Esophagus (tissue), 2 donors: ENCODE data around the gene DYSF. TPM values are rescaled to one million over a fixed set of nuclear protein-coding genes. Genes with fewer than 3 reads are reported as not detected.

ENCODE experiments used
- H3K27ac ChIP-seq, 2 donors: one replicate each; pipeline ENCODE4 v1.5.1; 2013; ENCODE audit warnings: low read depth in 2 of 2, mild to moderate bottlenecking in 2 of 2, inconsistent platforms in 1 of 2, low read length in 1 of 2, moderate library complexity in 1 of 2
- H3K27me3 ChIP-seq, 2 donors: one replicate each; pipeline ENCODE4 v1.6.1; 2013; ENCODE audit warnings: low read length in 2 of 2, control low read depth in 1 of 2, mild to moderate bottlenecking in 1 of 2; ENCODE audit not compliant: insufficient read depth in 2 of 2, control insufficient read depth in 1 of 2
- H3K36me3 ChIP-seq, 2 donors: one replicate each; pipeline ENCODE4 v1.6.1; 2013; ENCODE audit warnings: low read length in 1 of 2; ENCODE audit not compliant: control insufficient read depth in 2 of 2, insufficient read depth in 2 of 2
- H3K4me1 ChIP-seq, 2 donors: one replicate each; pipeline ENCODE4 v1.6.1; 2013; ENCODE audit warnings: low read length in 1 of 2; ENCODE audit not compliant: control insufficient read depth in 2 of 2, insufficient read depth in 2 of 2
- H3K4me3 ChIP-seq, 2 donors: one replicate each; pipeline ENCODE4 v1.5.1; 2013; ENCODE audit warnings: low read length in 2 of 2, mild to moderate bottlenecking in 2 of 2, low read depth in 1 of 2, moderate library complexity in 1 of 2
- H3K9me3 ChIP-seq, 2 donors: one replicate each; pipeline ENCODE4 v1.6.1; 2013; ENCODE audit warnings: mild to moderate bottlenecking in 2 of 2, low read depth in 1 of 2, low read length in 1 of 2, moderate library complexity in 1 of 2; ENCODE audit not compliant: control insufficient read depth in 2 of 2, insufficient read depth in 1 of 2
- WGBS, 2 donors: extraction: QIAGEN DNeasy Blood & Tissue Kit; methylation state at CpG; one replicate each; pipeline ENCODE4 v1.1.7; 2013; 5-methylcytosine and 5-hydroxymethylcytosine counted together
- polyA plus RNA-seq, 2 donors: library from polyadenylated mRNA; stranded (reverse); fragments of 200-250 nt; gene quantifications; one replicate each; pipeline ENCODE4 v1.2.3, GENCODE V29; 2013
- donor health status: healthy with polysubstance abuse.
- donor health status: Bipolar disorder and iron deficiency.

The DYSF gene
- polyA plus RNA-seq, 2 donors, result 1.8 to 2.6 TPM

GRCh38 chr2:71668326-71669057 is 215.1 kb downstream of the DYSF start:
- Histone ChIP-seq H3K4me3 (no peak overlapping the region), H3K27ac (no peak overlapping the region), H3K36me3 (no peaks in the 10 kb centered on the region), H3K4me1 (no peaks in the 10 kb centered on the region), H3K9me3 (peaks cover 0 to 3% of the 10 kb centered on the region in 2 donors), H3K27me3 (no peaks in the 10 kb centered on the region)
- WGBS, 2 donors, result 83 to 88% methylated on average over 17 of the region's 17 CpGs

- H3K4me3 ChIP-seq, result no peak overlapping the region
- H3K4me1 ChIP-seq, result no peaks in the 10 kb centered on the region
- no peaks in the 10 kb centered on the region for H3K36me3 ChIP-seq
- 82 to 86% methylated on average over 9 of the region's 9 CpGs for WGBS, 2 donors
- H3K9me3 ChIP-seq, result peaks cover 0 to 3% of the 10 kb centered on the region in 2 donors
- H3K27ac ChIP-seq, result no peak overlapping the region
- H3K27me3 ChIP-seq, result no peaks in the 10 kb centered on the region
Measured at GRCh38 chr2:71669058-71669456, 215.7 kb downstream of the DYSF start.

DNA sequence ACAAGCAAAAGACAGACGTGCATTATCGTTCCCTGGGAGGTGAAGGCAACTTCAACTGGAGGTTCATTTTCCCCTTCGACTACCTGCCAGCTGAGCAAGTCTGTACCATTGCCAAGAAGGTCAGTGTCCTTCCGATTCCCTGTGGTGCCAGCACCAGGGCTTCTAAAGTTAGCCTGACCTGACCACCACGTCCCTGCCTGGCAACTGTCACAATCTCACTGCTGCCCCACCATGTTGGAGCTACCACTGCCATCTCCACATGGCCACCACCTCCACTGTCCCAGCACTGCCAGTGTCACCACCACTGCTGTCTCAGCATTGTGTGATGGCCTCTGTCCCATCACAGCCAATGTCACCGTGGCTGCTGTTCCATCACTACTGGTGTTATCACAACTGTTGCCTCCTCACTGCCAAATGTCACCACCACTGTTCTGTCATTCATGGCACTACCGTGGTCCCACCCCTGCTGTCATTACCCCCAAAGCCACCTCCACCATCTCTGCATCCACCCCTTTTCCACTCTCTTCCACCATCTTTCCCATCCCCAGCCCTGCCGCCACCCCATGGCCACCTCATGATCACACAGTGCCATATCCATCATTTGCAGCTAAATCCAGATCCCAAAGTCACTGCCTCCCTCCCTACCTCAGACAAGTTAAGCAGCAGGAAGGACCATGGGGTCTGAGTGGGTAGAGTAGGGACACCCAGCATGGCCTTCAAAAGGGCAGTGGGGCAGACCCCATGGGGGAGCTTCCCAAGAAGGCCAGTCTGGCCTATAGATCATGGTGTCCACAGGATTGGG is 216.5 kb downstream of the DYSF start:
- no peaks in the 10 kb centered on the region for H3K27me3 ChIP-seq
- no peak overlapping the region for H3K27ac ChIP-seq
- no peak overlapping the region for H3K4me3 ChIP-seq
- 91 to 93% methylated on average over 8 of the region's 8 CpGs for WGBS, 2 donors
- H3K9me3 ChIP-seq, result peaks cover 0 to 3% of the 10 kb centered on the region in 2 donors
- no peaks in the 10 kb centered on the region for H3K36me3 ChIP-seq
- H3K4me1 ChIP-seq, result no peaks in the 10 kb centered on the region

- H3K4me1 ChIP-seq, result no peaks in the 10 kb centered on the region
- no peak overlapping the region for H3K27ac ChIP-seq
- H3K4me3 ChIP-seq, result no peak overlapping the region
- H3K9me3 ChIP-seq, result peaks cover 0 to 3% of the 10 kb centered on the region in 2 donors
- H3K36me3 ChIP-seq, result no peaks in the 10 kb centered on the region
- H3K27me3 ChIP-seq, result no peaks in the 10 kb centered on the region
- WGBS, 2 donors, result 80 to 90% methylated on average over 4 of the region's 4 CpGs
Measured at GRCh38 chr2:71670430-71670795, 217.1 kb downstream of the DYSF start.

DNA sequence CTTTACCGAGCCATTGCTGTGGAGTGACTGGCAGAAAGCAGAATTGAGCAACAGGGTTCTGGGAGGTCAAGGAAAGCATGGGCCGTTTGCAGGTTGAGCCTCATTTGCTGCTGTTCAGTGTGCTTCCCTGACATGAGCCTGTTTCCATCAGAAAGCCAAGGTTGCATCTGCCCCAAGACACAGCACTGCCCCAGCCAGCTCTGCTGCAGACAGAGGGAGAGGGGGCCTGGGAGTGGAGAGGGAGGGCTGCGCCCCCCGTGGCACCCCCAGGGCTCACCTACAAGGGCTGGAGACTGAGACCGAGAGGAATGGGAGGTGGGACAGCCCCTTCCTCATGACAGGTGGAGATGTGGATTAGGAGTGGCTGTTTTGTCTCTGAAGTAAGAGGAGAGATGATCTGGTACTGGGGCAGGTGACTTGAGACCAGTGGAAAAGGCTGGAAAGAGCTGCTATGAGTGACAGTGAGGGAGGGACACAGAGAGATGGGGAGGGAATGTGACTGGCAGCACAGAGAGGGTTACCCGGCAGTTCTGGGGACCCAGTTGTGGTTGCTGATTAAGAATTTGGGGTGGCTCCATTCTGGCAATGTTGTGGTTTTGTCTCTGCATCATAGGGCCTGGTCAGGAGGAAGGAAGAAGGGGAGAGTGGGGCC is 218.0 kb downstream of the DYSF start:
- no peaks in the 10 kb centered on the region for H3K36me3 ChIP-seq
- WGBS, 2 donors, result 67 to 82% methylated on average over 6 of the region's 6 CpGs
- no peak overlapping the region for H3K4me3 ChIP-seq
- H3K4me1 ChIP-seq, result no peaks in the 10 kb centered on the region
- no peaks in the 10 kb centered on the region for H3K27me3 ChIP-seq
- peaks cover 0 to 3% of the 10 kb centered on the region in 2 donors for H3K9me3 ChIP-seq
- H3K27ac ChIP-seq, result no peak overlapping the region

- H3K9me3 ChIP-seq, result peaks cover 0 to 3% of the 10 kb centered on the region in 2 donors
- no peaks in the 10 kb centered on the region for H3K36me3 ChIP-seq
- no peaks in the 10 kb centered on the region for H3K27me3 ChIP-seq
- 74 to 86% methylated on average over 28 of the region's 28 CpGs for WGBS, 2 donors
- no peaks in the 10 kb centered on the region for H3K4me1 ChIP-seq
- H3K27ac ChIP-seq, result no peak overlapping the region
- no peak overlapping the region for H3K4me3 ChIP-seq
Measured at GRCh38 chr2:71671895-71672825, 218.8 kb downstream of the DYSF start.

- H3K9me3 ChIP-seq, result peaks cover 0 to 3% of the 10 kb centered on the region in 2 donors
- H3K4me3 ChIP-seq, result no peak overlapping the region
- no peaks in the 10 kb centered on the region for H3K4me1 ChIP-seq
- no peak overlapping the region for H3K27ac ChIP-seq
- WGBS, 2 donors, result 91 to 92% methylated on average over 13 to 14 of the region's 14 CpGs
- H3K36me3 ChIP-seq, result no peaks in the 10 kb centered on the region
- H3K27me3 ChIP-seq, result no peaks in the 10 kb centered on the region
Measured at GRCh38 chr2:71672826-71673795, 219.8 kb downstream of the DYSF start.

- no peaks in the 10 kb centered on the region for H3K36me3 ChIP-seq
- H3K4me3 ChIP-seq, result no peak overlapping the region
- H3K27ac ChIP-seq, result no peak overlapping the region
- WGBS, 2 donors, result 91 to 94% methylated on average over 7 of the region's 7 CpGs
- no peaks in the 10 kb centered on the region for H3K4me1 ChIP-seq
- peaks cover 0 to 3% of the 10 kb centered on the region in 2 donors for H3K9me3 ChIP-seq
- H3K27me3 ChIP-seq, result no peaks in the 10 kb centered on the region
Measured at GRCh38 chr2:71674158-71674851, 220.9 kb downstream of the DYSF start.
